GM12874 (cell line): ENCODE data around the gene CYB5R3.

Experiments used
- CTCF ChIP-seq: IDR thresholded peaks from 2 replicates; pipeline ENCODE4 v1.5.1; 2011; ENCODE audit warnings: low read depth, mild to moderate bottlenecking, control low read depth, low read length, moderate library complexity; ENCODE audit not compliant: insufficient read depth

Gene CYB5R3

GRCh38 chr22:42654436-42655073, 5.4 kb upstream of the CYB5R3 start:
- TF ChIP-seq CTCF: no peak

DNA sequence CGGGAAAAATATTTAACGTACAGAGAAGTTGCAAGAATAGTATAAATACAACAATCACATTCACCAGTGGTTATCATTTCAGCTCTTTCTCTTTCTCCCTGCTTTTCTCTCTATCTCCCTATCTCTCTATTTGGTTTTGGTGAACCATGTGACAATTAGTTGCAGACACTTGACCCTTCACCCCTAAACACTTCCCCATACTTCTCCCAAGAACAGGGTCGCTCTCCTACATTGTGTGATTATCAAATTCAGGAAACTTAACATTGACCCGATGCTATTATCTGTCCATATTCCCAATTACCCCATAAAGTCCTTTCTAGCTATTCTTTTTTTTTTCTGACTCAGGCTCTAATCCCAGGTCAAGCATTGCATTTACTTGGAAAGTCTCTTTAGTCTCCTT, 4.8 kb upstream of the CYB5R3 start:
- no peak for TF ChIP-seq CTCF

DNA sequence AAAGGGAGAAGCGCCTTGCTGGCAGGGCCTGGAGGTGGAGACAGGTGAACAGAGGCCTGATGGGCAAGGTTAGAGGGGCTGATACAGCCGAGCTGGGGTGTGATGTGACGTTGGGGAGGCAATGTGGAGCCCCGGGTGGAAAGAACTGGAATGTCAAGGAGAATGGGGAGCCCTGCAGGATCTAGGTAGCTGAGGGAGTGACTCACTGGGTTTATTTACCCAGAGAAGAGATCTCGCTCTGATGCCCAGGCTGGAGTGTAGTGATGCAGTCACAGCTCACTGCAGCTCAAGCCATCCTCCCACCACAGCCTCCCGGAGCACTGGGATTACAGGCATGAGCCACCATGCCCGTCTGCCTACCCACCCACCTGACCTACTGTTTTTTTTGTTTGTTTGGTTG, 1.9 kb upstream of the CYB5R3 start:
- no peak for TF ChIP-seq CTCF

DNA sequence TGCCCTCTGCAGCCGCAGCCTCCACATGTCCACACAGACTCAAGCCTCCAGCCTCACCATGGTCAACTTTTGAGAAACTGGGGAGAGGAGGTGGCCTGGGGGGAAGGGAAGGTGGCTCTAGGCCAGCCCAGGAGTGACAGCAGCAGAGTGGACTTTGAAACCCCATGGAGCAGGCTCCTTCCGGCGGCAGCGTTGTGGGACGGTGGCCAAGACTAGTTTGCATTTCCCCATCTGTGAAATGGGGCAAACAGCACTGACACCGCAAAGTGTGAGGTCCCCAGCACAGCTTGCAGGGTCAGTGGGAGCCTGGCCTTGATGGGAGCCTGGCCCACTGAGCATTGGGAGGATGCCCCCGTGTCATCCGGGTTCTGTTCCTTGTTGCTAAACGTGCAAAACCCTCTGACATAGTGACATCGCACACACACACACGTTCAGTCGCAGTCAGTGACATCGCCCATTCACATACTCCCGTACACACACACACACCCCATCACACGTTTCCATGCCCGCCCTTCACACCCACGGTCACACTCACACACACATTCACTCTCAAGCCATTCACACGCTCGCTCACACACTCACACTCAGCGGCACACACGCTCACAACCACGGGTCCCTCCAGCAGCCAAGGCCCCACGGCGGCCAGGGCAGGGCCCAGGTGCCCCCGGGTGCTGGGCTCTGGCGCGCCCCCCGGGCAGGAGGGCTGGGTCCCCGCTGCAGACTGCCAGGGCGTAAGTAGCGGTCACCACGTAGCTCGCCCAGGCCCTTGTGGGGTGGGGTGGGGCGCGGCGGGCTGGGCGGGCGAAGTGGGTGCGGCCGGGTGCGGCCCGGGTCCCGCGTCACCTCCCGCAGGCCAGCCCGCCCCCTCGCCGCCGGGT, 585 bp downstream of the CYB5R3 start:
- TF ChIP-seq CTCF: no peak

DNA sequence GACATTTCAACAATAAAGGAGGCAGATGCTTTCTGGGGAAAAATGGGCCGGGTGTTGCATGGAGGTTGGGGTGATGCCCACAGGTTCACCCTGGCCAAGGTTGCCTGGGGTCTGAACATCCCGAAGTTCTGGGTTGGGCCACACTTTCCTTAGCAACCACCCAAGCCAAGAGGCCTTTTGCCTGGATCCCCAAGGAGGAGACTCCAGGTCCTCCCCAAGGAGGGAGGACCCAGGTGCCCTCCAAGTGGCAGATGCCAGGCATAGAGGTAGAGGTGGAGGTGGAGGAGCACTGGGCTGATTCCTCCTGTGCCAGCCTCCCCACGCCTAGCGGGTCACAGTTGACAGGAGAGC, 1.2 kb downstream of the CYB5R3 start:
- no peak for TF ChIP-seq CTCF

GRCh38 chr22:42646569-42647525, 2.3 kb downstream of the CYB5R3 start:
- no peak for TF ChIP-seq CTCF

GRCh38 chr22:42645938-42646568, 3.1 kb downstream of the CYB5R3 start:
- no peak for TF ChIP-seq CTCF
